GM12873 (cell line): Measurements from ENCODE around the gene FEN1.

Experiments used
- TF ChIP-seq, protein P1 (sequence below): IDR thresholded peaks from 2 replicates; pipeline ENCODE4 v1.5.1; 2012; ENCODE audit warnings: low read depth, mild to moderate bottlenecking, moderate library complexity, low read length, control low read depth; ENCODE audit not compliant: insufficient read depth; ENCODE audit errors: missing control alignments

Gene FEN1

GRCh38 chr11:61820174-61820573 is 27.5 kb downstream of the FEN1 start:
- TF ChIP-seq, protein P1, sequence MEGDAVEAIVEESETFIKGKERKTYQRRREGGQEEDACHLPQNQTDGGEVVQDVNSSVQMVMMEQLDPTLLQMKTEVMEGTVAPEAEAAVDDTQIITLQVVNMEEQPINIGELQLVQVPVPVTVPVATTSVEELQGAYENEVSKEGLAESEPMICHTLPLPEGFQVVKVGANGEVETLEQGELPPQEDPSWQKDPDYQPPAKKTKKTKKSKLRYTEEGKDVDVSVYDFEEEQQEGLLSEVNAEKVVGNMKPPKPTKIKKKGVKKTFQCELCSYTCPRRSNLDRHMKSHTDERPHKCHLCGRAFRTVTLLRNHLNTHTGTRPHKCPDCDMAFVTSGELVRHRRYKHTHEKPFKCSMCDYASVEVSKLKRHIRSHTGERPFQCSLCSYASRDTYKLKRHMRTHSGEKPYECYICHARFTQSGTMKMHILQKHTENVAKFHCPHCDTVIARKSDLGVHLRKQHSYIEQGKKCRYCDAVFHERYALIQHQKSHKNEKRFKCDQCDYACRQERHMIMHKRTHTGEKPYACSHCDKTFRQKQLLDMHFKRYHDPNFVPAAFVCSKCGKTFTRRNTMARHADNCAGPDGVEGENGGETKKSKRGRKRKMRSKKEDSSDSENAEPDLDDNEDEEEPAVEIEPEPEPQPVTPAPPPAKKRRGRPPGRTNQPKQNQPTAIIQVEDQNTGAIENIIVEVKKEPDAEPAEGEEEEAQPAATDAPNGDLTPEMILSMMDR = no peak

DNA sequence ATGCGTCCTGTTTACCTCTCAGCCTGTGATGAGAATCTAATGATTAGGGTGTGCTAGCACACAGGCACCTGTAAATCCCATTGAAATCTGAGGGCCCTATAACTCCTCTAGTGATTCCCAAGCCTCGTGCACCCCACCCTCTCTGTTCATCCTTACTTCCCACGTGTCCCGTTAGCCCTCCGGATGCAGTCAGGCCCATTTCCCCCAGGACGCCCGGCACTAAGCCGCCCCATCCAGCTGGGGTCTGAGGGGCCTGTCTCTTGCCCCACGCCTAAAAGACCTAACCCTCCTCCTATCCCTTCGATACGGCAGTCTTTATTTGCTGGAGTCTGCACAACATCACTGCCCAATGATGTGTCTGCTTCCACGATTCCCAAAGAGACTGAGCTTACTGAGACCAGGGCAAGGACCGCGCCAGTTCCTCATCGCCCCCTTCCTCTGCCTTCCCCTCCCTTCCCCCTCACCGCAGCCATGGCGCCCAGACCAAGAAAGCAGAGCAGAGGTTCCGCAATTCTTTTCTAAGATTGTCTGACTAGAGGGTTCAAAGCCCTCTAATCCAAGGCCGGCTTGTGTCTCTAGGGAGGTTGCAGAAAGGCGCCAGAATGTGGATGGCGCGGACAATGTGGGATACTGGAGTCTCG is 34.3 kb downstream of the FEN1 start:
- TF ChIP-seq, protein P1 = no peak

- TF ChIP-seq, protein P1 = peak; percentile 28
These were observed 35.1 kb downstream of the FEN1 start, which contains the start of gene FADS2 for GRCh38 chr11:61827571-61828378. Gene FADS2, plus strand, starts transcription at chr11:61828300. Its CDS starts 91 bp downstream, at chr11:61828391.

GRCh38 chr11:61828379-61828628 is 35.6 kb downstream of the FEN1 start:
- TF ChIP-seq, protein P1 = no peak

- TF ChIP-seq, protein P1 = peak; percentile 57
These were observed 36.1 kb downstream of the FEN1 start for GRCh38 chr11:61828629-61829407.

DNA sequence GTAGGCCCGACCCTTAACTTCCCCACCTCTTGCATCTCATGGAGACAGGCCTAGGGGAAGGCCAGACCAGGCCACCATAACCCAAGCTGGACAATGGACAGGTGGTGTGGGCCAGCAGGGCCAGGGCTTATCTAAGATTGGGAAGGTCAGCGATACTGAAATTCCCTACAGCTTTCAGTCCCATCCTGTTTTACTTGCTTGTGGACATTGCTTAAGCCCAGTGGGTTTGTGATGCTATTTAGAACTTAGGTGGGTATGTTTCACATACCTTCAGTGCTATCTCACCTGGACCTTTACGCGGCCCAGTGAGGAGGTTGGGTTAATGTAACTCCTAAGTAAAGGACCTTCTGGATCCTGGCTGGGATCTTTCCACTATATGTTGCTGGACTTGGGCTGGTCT is 37.1 kb downstream of the FEN1 start:
- TF ChIP-seq, protein P1 = no peak
